IPS DF 6.9 (cell line): ENCODE measurements around the gene CFAP58.

Experiments used
- DNase-seq: peaks from one replicate; pipeline ENCODE4 v3.0.0-alpha.2; 2013; ENCODE audit warnings: low read depth, low spot score
- H3K27ac ChIP-seq: one replicate; pipeline ENCODE4 v1.5.1; 2013; ENCODE audit warnings: low read length, control low read depth
- H3K27me3 ChIP-seq: 2 replicates; pipeline ENCODE4 v1.6.1; 2013; ENCODE audit warnings: mild to moderate bottlenecking, low read length; ENCODE audit not compliant: control insufficient read depth, insufficient read depth
- H3K36me3 ChIP-seq: 2 replicates; pipeline ENCODE4 v1.6.1; 2013; ENCODE audit warnings: low read length; ENCODE audit not compliant: control insufficient read depth, insufficient read depth
- H3K4me1 ChIP-seq: 2 replicates; pipeline ENCODE4 v1.6.1; 2013; ENCODE audit warnings: low read length; ENCODE audit not compliant: control insufficient read depth, insufficient read depth
- H3K4me3 ChIP-seq: 2 replicates; pipeline ENCODE4 v1.5.1; 2013; ENCODE audit warnings: mild to moderate bottlenecking, low read length
- H3K9me3 ChIP-seq: 2 replicates; pipeline ENCODE4 v1.6.1; 2013; ENCODE audit warnings: low read length, inconsistent platforms; ENCODE audit not compliant: control insufficient read depth, insufficient read depth
- WGBS: extraction: QIAGEN DNeasy Blood & Tissue Kit; methylation state at CpG from one replicate; pipeline ENCODE4 v1.1.7; 2013; ENCODE audit warnings: mixed read lengths, missing lambda C conversion rate; ENCODE audit not compliant: insufficient read length, insufficient coverage; 5-methylcytosine and 5-hydroxymethylcytosine counted together

The CFAP58 gene

GRCh38 chr10:104353325-104354048, at the start of gene CFAP58:
CFAP58 (plus strand) TSS chr10:104353833; CDS start chr10:104353898, 65 bp downstream.
- Histone ChIP-seq H3K36me3 (no peaks in the 10 kb centered on the region), H3K9me3 (no peaks in the 10 kb centered on the region), H3K27me3 (peaks cover 5% of the 10 kb centered on the region; the same call in 1 of the 2 replicates), H3K4me1 (peaks cover 2% of the 10 kb centered on the region; the same call in 1 of the 2 replicates), H3K4me3 (peak within 1 kb of the TSS; percentile 16; the same call in 1 of the 2 replicates), H3K27ac (no peak within 1 kb of the TSS)
- peak; percentile 89 for DNase-seq
- WGBS: no CpG with 5 or more reads among the region's 43 CpGs

GRCh38 chr10:104304356-104304745, 49.3 kb upstream of the CFAP58 start:
- WGBS: no CpG with 5 or more reads among the region's 4 CpGs
- no peaks in the 10 kb centered on the region for H3K27me3 ChIP-seq
- no peak for DNase-seq
- no peaks in the 10 kb centered on the region for H3K9me3 ChIP-seq
- H3K4me1 ChIP-seq: peaks cover 1% of the 10 kb centered on the region; the same call in 1 of the 2 replicates
- no peaks in the 10 kb centered on the region for H3K36me3 ChIP-seq
- no peak overlapping the region for H3K4me3 ChIP-seq
- no peak overlapping the region for H3K27ac ChIP-seq

- Histone ChIP-seq H3K36me3 (no peaks in the 10 kb centered on the region), H3K9me3 (no peaks in the 10 kb centered on the region), H3K4me3 (no peak overlapping the region), H3K27me3 (no peaks in the 10 kb centered on the region), H3K27ac (no peak overlapping the region), H3K4me1 (peaks cover 1% of the 10 kb centered on the region; the same call in 1 of the 2 replicates)
- WGBS: no CpG with 5 or more reads among the region's 8 CpGs
- DNase-seq: no peak
Observed at GRCh38 chr10:104304927-104305326, 48.7 kb upstream of the CFAP58 start.

GRCh38 chr10:104306897-104307296, 46.7 kb upstream of the CFAP58 start:
- H3K36me3 ChIP-seq: no peaks in the 10 kb centered on the region
- no peaks in the 10 kb centered on the region for H3K27me3 ChIP-seq
- no peaks in the 10 kb centered on the region for H3K9me3 ChIP-seq
- no CpG with 5 or more reads among the region's 3 CpGs for WGBS
- no peak overlapping the region for H3K4me3 ChIP-seq
- H3K27ac ChIP-seq: no peak overlapping the region
- DNase-seq: no peak
- peaks cover 1% of the 10 kb centered on the region; the same call in 1 of the 2 replicates for H3K4me1 ChIP-seq

- H3K27ac ChIP-seq: no peak overlapping the region
- H3K4me3 ChIP-seq: no peak overlapping the region
- no peak for DNase-seq
- H3K36me3 ChIP-seq: 0 out of 2 replicates have a peak, but pooled peaks cover 2% of the 10 kb centered on the region
- H3K4me1 ChIP-seq: peaks cover 1% of the 10 kb centered on the region; the same call in 1 of the 2 replicates
- no peaks in the 10 kb centered on the region for H3K27me3 ChIP-seq
- H3K9me3 ChIP-seq: no peaks in the 10 kb centered on the region
- WGBS: no CpG with 5 or more reads among the region's 10 CpGs
Observed at GRCh38 chr10:104307576-104308438, 45.8 kb upstream of the CFAP58 start.

GRCh38 chr10:104308439-104308903, 45.2 kb upstream of the CFAP58 start:
- no peak for DNase-seq
- Histone ChIP-seq H3K27ac (no peak overlapping the region), H3K4me3 (no peak overlapping the region), H3K36me3 (peaks cover 6% of the 10 kb centered on the region; the same call in 1 of the 2 replicates), H3K9me3 (no peaks in the 10 kb centered on the region), H3K4me1 (peaks cover 1% of the 10 kb centered on the region; the same call in 1 of the 2 replicates), H3K27me3 (no peaks in the 10 kb centered on the region)
- no CpG with 5 or more reads among the region's 4 CpGs for WGBS

GRCh38 chr10:104309980-104310978, 43.4 kb upstream of the CFAP58 start:
- Histone ChIP-seq H3K27me3 (no peaks in the 10 kb centered on the region), H3K4me1 (peaks cover 1% of the 10 kb centered on the region; the same call in 1 of the 2 replicates), H3K27ac (no peak overlapping the region), H3K9me3 (no peaks in the 10 kb centered on the region), H3K4me3 (no peak overlapping the region), H3K36me3 (peaks cover 20% of the 10 kb centered on the region)
- no peak for DNase-seq
- no CpG with 5 or more reads among the region's 15 CpGs for WGBS

GRCh38 chr10:104311184-104311720, 42.4 kb upstream of the CFAP58 start:
- Histone ChIP-seq H3K27me3 (no peaks in the 10 kb centered on the region), H3K4me3 (no peak overlapping the region), H3K27ac (no peak overlapping the region), H3K36me3 (peaks cover 26% of the 10 kb centered on the region), H3K9me3 (no peaks in the 10 kb centered on the region), H3K4me1 (no peaks in the 10 kb centered on the region)
- no CpG with 5 or more reads among the region's 5 CpGs for WGBS
- DNase-seq: no peak

GRCh38 chr10:104314591-104315485, 38.8 kb upstream of the CFAP58 start:
- no peak for DNase-seq
- H3K27me3 ChIP-seq: no peaks in the 10 kb centered on the region
- H3K27ac ChIP-seq: no peak overlapping the region
- H3K4me3 ChIP-seq: no peak overlapping the region
- no CpG with 5 or more reads among the region's 43 CpGs for WGBS
- H3K36me3 ChIP-seq: peaks cover 26% of the 10 kb centered on the region
- no peaks in the 10 kb centered on the region for H3K9me3 ChIP-seq
- peaks cover 5% of the 10 kb centered on the region for H3K4me1 ChIP-seq
